BJ (cell line): Measurements from ENCODE around the gene CCSAP. TPM values are rescaled to one million over a fixed set of nuclear protein-coding genes. Genes with fewer than 3 reads are reported as not detected.
"Not testable (repeated sequence)": the region's sequence is repeated elsewhere in the genome, so short reads cannot be mapped to it uniquely, and the experiment has no call there.

ENCODE experiments used
- CTCF ChIA-PET: fragments of 350-600 bp; formaldehyde crosslinking; extraction: SDS; loops from one replicate; lab custom pipeline; 2021; ENCODE audit warnings: antibody characterized with exemption, inconsistent platforms; lab: Yijun Ruan, JAX
- POLR2A ChIA-PET: fragments of 300-600 bp; sonication (Branson Sonifier 250); formaldehyde crosslinking; extraction: SDS; loops from one replicate; lab custom pipeline; 2021; ENCODE audit warnings: antibody characterized with exemption; lab: Charles Lee
- DNase-seq: peaks from one replicate; pipeline ENCODE4 v3.0.0-alpha.2; 2011; ENCODE audit warnings: low read depth
- H3K27me3 ChIP-seq: 2 replicates; pipeline ENCODE4 v1.6.0; 2011; ENCODE audit warnings: low read length; ENCODE audit not compliant: control insufficient read depth, insufficient read depth
- H3K36me3 ChIP-seq: 2 replicates; pipeline ENCODE4 v1.5.1; 2011; ENCODE audit warnings: low read length; ENCODE audit not compliant: control insufficient read depth, insufficient read depth
- H3K4me3 ChIP-seq: 2 replicates; pipeline ENCODE4 v1.5.1; 2011; ENCODE audit warnings: low read depth, mild to moderate bottlenecking, control low read depth, low read length
- CTCF ChIP-seq: IDR thresholded peaks from 2 replicates; pipeline ENCODE4 v1.5.1; 2011; ENCODE audit warnings: low read depth, mild to moderate bottlenecking, control low read depth, inconsistent platforms, low read length, moderate library complexity; ENCODE audit not compliant: insufficient read depth
- polyA plus RNA-seq: library from polyadenylated mRNA; depleted of rRNA; stranded (reverse); fragments of >200 nt; gene quantifications from 2 replicates; pipeline ENCODE4 v1.2.3, GENCODE V29; 2011

The CCSAP gene
- polyA plus RNA-seq, 1 experiment: 1.4 TPM

- DNase-seq: no peak
- Histone ChIP-seq H3K27me3 (no peaks in the 10 kb centered on the region), H3K4me3 (no peak overlapping the region), H3K36me3 (0 out of 2 replicates have a peak, but pooled peaks cover 3% of the 10 kb centered on the region)
- no peak for TF ChIP-seq CTCF
- ChIA-PET POLR2A (no interaction called here), CTCF (no interaction called here)
These were observed 45.1 kb downstream of the CCSAP start for GRCh38 chr1:229297746-229298145.

GRCh38 chr1:229296541-229296941 lies 46.3 kb downstream of the CCSAP start:
- no peak for TF ChIP-seq CTCF
- 0 out of 2 replicates have a peak, but pooled peaks cover 3% of the 10 kb centered on the region for H3K36me3 ChIP-seq
- DNase-seq: peak; percentile 43
- ChIA-PET POLR2A (interaction anchor here (0.5 kb wide), 1 partner anchor 190 kb away, joined by 3 read pairs; no protein-coding TSS in a partner anchor), CTCF (interaction anchor here (0.9 to 1.0 kb wide), 2 partner anchors 11 to 24 kb away, joined by 3 to 4 read pairs; no protein-coding TSS in a partner anchor)
- no peak overlapping the region for H3K4me3 ChIP-seq
- H3K27me3 ChIP-seq: no peaks in the 10 kb centered on the region

- H3K27me3 ChIP-seq: no peaks in the 10 kb centered on the region
- 0 out of 2 replicates have a peak, but pooled peaks cover 2% of the 10 kb centered on the region for H3K36me3 ChIP-seq
- POLR2A ChIA-PET: interaction anchor here (0.5 kb wide), 1 partner anchor 191 kb away, joined by 3 read pairs; no protein-coding TSS in a partner anchor
- CTCF ChIA-PET: interaction anchor here (0.9 to 1.0 kb wide), 2 partner anchors 10 to 25 kb away, joined by 3 to 4 read pairs; no protein-coding TSS in a partner anchor
- TF ChIP-seq CTCF: no peak
- no peak overlapping the region for H3K4me3 ChIP-seq
- no peak for DNase-seq
These were observed 47.1 kb downstream of the CCSAP start for GRCh38 chr1:229295745-229296144.

- ChIA-PET CTCF (no interaction called here), POLR2A (no interaction called here)
- no peak overlapping the region for H3K4me3 ChIP-seq
- H3K27me3 ChIP-seq: no peaks in the 10 kb centered on the region
- no peak for DNase-seq
- H3K36me3 ChIP-seq: no peaks in the 10 kb centered on the region
- TF ChIP-seq CTCF: no peak
These were observed 49.2 kb downstream of the CCSAP start for GRCh38 chr1:229293528-229294204.

- H3K36me3 ChIP-seq, POLR2A ChIA-PET, DNase-seq, H3K4me3 ChIP-seq, H3K27me3 ChIP-seq: not testable (repeated sequence)
- CTCF ChIA-PET: interaction anchor here (1.0 kb wide), 1 partner anchor 190 kb away, joined by 4 read pairs; no protein-coding TSS in a partner anchor
These were observed 51.2 kb downstream of the CCSAP start for GRCh38 chr1:229291686-229292085.
